Renal pelvis (tissue), 4 donors: ENCODE data around the gene APOL4. TPM values are rescaled to one million over a fixed set of nuclear protein-coding genes. Genes with fewer than 3 reads are reported as not detected.
A peak's percentile ranks its signal among the peaks of the same experiment; 100 is the strongest.
"Not testable (repeated sequence)": the region's sequence is repeated elsewhere in the genome, so short reads cannot be mapped to it uniquely, and the experiment has no call there.

Experiments used
- DNase-seq: peaks from one replicate; pipeline ENCODE4 v3.0.0-alpha.2; 2013
- polyA plus RNA-seq, 3 donors: library from polyadenylated mRNA; unstranded; fragments of 120-200 nt; gene quantifications; one replicate each; pipeline ENCODE4 v1.2.1, GENCODE V29; 2013; ENCODE audit not compliant: insufficient read length in 3 of 3

The APOL4 gene
- polyA plus RNA-seq, 3 donors: 5.2 to 10.2 (median 6.1) TPM

GRCh38 chr22:36209488-36209908 lies 7.9 kb upstream of the APOL4 start:
- DNase-seq: not testable (repeated sequence)

GRCh38 chr22:36208914-36209313 lies 7.3 kb upstream of the APOL4 start:
- no peak for DNase-seq

- no peak for DNase-seq
Measured at GRCh38 chr22:36208162-36208765, 6.7 kb upstream of the APOL4 start.

DNA sequence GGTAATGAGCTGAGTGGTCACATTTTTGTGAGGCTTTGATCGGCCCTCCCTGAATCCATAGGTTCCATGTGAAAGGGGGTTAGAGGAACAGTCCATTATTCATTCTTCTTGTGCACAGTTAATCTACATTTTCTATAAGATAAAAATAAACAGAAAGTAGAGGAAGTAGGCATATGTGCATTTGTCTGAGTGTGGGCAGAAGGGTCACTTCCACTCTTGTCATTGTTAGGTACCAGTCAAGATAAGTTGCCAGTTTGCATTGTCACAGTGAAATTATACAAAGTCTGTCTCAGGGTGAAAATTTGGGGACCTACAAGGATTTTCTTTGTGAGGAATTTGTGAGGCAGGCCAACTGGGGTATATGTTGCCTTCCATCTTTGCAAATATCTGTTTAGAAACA lies 4.6 kb upstream of the APOL4 start:
- no peak for DNase-seq

GRCh38 chr22:36205573-36205972 lies 4.0 kb upstream of the APOL4 start:
- not testable (repeated sequence) for DNase-seq

DNA sequence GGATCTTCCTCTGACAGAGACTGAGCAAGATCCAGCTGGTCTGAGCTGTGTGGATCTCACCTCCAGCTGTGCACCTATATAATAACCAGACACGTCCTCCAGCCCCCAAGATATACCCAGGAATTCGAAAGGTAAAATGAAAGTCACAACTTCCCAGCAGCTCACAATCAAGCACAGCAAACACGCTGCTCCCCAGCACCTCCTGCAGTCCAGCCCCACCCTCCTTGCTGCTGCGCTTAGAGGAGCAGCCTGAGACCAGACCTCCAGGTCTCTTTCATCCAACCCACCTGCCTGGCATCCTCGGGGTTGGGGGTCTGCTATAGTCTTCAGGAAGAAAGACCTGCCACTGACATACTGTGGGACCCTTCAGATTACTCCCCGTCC lies 3.0 kb upstream of the APOL4 start:
- DNase-seq: no peak

GRCh38 chr22:36204001-36204631 lies 2.5 kb upstream of the APOL4 start:
- no peak for DNase-seq

GRCh38 chr22:36203441-36203840 lies 1.8 kb upstream of the APOL4 start:
- not testable (repeated sequence) for DNase-seq

DNA sequence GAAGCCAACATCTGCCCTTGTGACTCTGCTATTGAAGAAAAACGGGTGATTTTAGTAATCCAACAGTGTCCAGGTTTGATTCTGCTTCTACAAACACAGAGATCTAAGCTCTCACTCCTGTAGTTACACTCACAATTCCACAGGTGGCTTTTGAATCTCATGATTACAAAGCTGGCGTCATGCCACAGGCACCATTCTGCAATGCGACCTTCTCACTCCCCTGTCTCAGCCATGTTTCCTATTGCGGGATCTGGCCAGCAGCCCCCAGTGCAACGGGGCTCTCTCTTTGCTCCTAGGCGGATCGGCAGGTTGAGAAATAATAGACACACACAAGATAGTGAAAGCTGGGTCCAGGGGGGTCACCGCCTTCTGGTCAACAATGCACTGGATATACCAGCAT lies 1.3 kb upstream of the APOL4 start:
- DNase-seq: peak; percentile 52

GRCh38 chr22:36201025-36201424 lies 584 bp downstream of the APOL4 start:
- DNase-seq: not testable (repeated sequence)

DNA sequence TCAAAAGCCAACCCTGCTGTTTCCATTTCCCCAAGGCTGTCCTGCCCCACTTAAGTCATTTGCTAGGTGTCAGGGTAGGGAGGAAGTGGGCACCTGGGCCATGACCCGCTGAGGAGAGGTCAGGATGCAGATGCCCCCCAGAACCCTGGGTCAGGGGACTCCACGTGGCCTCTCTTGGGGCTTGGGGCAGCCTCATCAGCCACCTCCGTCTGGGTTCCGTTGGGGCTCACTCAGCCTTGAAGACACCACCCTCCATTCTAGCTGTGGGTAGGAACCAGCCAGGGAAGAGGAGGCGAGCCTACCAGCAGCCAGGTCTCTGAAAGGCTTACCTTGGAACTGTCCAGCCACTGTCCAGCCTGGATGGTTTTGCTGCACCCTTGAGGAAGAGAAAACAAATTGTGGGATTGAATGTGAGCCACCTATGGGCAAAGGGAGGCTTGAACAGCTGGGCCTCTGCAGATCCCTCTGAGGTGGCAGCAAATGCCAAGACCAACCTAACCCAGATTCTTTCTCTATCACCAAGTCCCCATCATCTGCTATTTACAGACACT lies 2.5 kb downstream of the APOL4 start:
- DNase-seq: no peak

DNA sequence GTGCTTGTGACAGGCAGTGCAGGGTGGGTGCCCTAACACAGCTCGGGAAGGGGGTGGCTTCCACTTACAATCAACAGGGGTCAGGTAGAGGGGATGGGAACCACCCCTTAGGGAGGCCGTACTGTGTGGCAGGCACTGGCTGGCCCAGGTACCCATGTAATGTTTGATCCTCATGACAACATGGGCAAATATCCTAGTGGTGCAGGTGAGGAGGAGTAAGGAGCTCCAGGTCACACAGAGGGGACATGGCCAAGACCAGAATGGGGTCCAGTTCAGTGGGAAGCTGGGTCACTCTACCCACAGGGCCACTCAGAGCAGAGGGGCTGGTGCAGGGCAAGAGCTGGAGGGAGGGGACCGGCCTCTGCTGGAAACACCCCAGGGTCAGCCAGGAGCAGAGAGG lies 3.1 kb downstream of the APOL4 start:
- DNase-seq: no peak

GRCh38 chr22:36197514-36198146 lies 4.0 kb downstream of the APOL4 start:
- peak; percentile 36 for DNase-seq

GRCh38 chr22:36197065-36197440 lies 4.6 kb downstream of the APOL4 start:
- DNase-seq: peak; percentile 57

- no peak for DNase-seq
Measured at GRCh38 chr22:36196254-36197064, 5.2 kb downstream of the APOL4 start.

GRCh38 chr22:36194971-36195370 lies 6.6 kb downstream of the APOL4 start:
- DNase-seq: peak; percentile 43

- DNase-seq: no peak
Measured at GRCh38 chr22:36194385-36194784, 7.2 kb downstream of the APOL4 start.

DNA sequence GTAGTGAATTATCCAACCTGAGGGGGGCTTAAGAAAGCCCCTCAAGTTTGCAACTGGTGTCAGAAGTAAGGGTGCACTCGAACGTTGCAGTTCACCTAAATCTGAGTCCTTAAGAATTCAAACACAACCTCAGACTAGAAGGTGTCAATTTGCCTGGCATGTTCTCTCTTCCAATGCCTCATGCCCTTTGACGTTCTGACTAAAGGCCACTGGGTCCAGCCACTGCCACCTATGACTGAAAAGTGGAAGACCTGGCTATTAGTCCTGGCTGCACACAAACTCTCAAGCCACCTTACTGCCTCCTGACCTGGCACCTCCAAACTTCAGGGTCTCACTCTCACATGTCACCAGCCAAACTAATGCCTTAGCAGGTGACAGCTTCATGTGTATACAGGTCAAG lies 8.0 kb downstream of the APOL4 start:
- no peak for DNase-seq

GRCh38 chr22:36193171-36193570 lies 8.4 kb downstream of the APOL4 start:
- DNase-seq: no peak

DNA sequence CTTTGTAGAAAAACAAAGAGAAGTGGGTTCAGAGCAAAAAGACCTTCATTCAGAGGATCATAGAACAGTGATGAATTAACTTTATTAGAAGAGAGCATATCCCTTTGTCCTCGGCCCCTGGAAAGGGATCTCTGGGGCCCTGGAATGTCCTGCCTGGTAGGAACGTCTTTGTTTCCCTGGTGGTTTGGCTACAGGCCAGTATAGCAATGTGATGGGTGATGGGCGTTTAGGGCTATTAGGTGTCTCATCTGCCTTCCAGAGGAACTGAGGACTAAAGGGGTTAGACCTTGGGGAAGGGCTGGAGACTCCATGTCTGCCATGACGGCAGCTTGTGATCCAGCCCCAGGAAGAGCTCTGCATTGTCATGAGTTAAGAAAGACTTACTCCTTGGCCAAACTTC lies 9.1 kb downstream of the APOL4 start:
- no peak for DNase-seq

GRCh38 chr22:36191106-36191836 lies 10.3 kb downstream of the APOL4 start:
- DNase-seq: no peak

- not testable (repeated sequence) for DNase-seq
Measured at GRCh38 chr22:36187862-36188261, 13.7 kb downstream of the APOL4 start.
